Spleen (tissue), 11 donors: ENCODE data around the gene BORA. TPM values are rescaled to one million over a fixed set of nuclear protein-coding genes. Genes with fewer than 3 reads are reported as not detected.

Source experiments
- DNase-seq: peaks from one replicate; pipeline ENCODE4 v3.0.0-alpha.2; 2020
- H3K27ac ChIP-seq, 8 donors: fragments of 200-600 bp; sonication (generic) in 7 of 8; 1 replicate in 4 of 8; 2 replicates in 4 of 8; pipeline versions ENCODE4 v1.5.0 to v1.8.0; 2016 to 2021; ENCODE audit warnings: inconsistent platforms in 4 of 8, mild to moderate bottlenecking in 4 of 8, moderate library complexity in 1 of 8
- H3K27me3 ChIP-seq, 7 donors: fragments of 200-600 bp; sonication (generic) in 6 of 7; replicated peaks in 1 of 7; 1 replicate in 4 of 7; 2 replicates in 3 of 7; pipeline versions ENCODE4 v1.5.0 to v1.8.0; 2016 to 2021; ENCODE audit warnings: inconsistent platforms in 3 of 7, mild to moderate bottlenecking in 1 of 7
- H3K36me3 ChIP-seq, 6 donors: fragments of 200-600 bp; sonication (generic) in 5 of 6; 1 replicate in 4 of 6; 2 replicates in 2 of 6; pipeline versions ENCODE4 v1.5.0 to v1.8.0; 2016 to 2021; ENCODE audit warnings: inconsistent platforms in 2 of 6
- H3K4me1 ChIP-seq, 6 donors: fragments of 200-600 bp; sonication (generic) in 5 of 6; 1 replicate in 3 of 6; 2 replicates in 3 of 6; pipeline versions ENCODE4 v1.5.0 to v1.8.0; 2016 to 2021; ENCODE audit warnings: inconsistent platforms in 3 of 6
- H3K4me3 ChIP-seq, 8 donors: fragments of 200-600 bp; sonication (generic) in 7 of 8; 1 replicate in 4 of 8; 2 replicates in 4 of 8; pipeline versions ENCODE4 v1.5.0 to v1.8.0; 2016 to 2021; ENCODE audit warnings: inconsistent platforms in 4 of 8, mild to moderate bottlenecking in 4 of 8, moderate library complexity in 2 of 8
- H3K9me3 ChIP-seq, 8 donors: fragments of 200-600 bp; sonication (generic) in 7 of 8; 1 replicate in 4 of 8; 2 replicates in 4 of 8; pipeline versions ENCODE4 v1.5.0 to v1.8.0; 2016 to 2021; ENCODE audit warnings: inconsistent platforms in 4 of 8
- CTCF ChIP-seq, 11 experiments: fragments of 200-600 bp in 7 of 11; fragments of 450-650 bp in 4 of 11; sonication (generic) in 4 of 11; IDR thresholded peaks in 8 of 11; conservative IDR thresholded peaks in 3 of 11; 1 replicate in 7 of 11; 2 replicates in 4 of 11; pipeline versions ENCODE4 v1.4.0 to v1.8.0; 2016 to 2021; ENCODE audit warnings: antibody characterized with exemption in 11 of 11, inconsistent platforms in 4 of 11, mild to moderate bottlenecking in 1 of 11
- POLR2A ChIP-seq, 3 donors: fragments of 450-650 bp; IDR thresholded peaks; one replicate each; pipeline ENCODE4 v1.5.1; 2017; ENCODE audit warnings: antibody characterized with exemption in 3 of 3, mild to moderate bottlenecking in 1 of 3
- POLR2AphosphoS5 ChIP-seq, 3 donors: sonication (generic); formaldehyde crosslinking; IDR thresholded peaks; one replicate each; pipeline ENCODE4 v1.5.1; 2017; ENCODE audit warnings: antibody characterized with exemption in 3 of 3
- WGBS, 5 donors: extraction: QIAGEN DNeasy Blood & Tissue Kit in 3 of 5; methylation state at CpG; one replicate each; pipeline versions ENCODE4 v1.1.5 to v1.1.7; 2013 to 2018; 5-methylcytosine and 5-hydroxymethylcytosine counted together
- intact Hi-C: fragments of 100-400 bp; cut with DNase I; formaldehyde crosslinking; loops from one replicate; pipeline ENCODE4 v1.15.0; 2023; ENCODE audit warnings: low total_unique reads
- polyA plus RNA-seq, 3 donors: library from polyadenylated mRNA; stranded (reverse); fragments of 200-250 nt; gene quantifications; one replicate each; pipeline ENCODE4 v1.2.1, GENCODE V29; 2013
- total RNA-seq, 7 donors: library from RNA; depleted of rRNA in 3 of 7; stranded (reverse); fragments of >200 nt in 3 of 7; fragmentation: NEBNext Ultra II Directional in 4 of 7; extraction: Animal tissue kit (Norgen Biotek cat#: 25700) in 4 of 7; gene quantifications; one replicate each; pipeline versions ENCODE4 v1.1.0 to v1.2.1, GENCODE V29; 2016 to 2021
- donor health status: healthy with polysubstance abuse.
- donor health status: DM: no; HTN: no; CAD: no; lungs with moderate emphysema.
- donor health status: DM: no; HTN: no; CAD: no.
- donor health status: Bipolar disorder and iron deficiency.
- donor health status: healthy.
- donor health status: DM: no; HTN: no; CAD: no.
- donor health status: DM: yes; HTN: yes; CAD: no.

Gene BORA
- total and polyA plus RNA-seq, 10 donors: 4.4 to 15.1 (median 5.1) TPM

- TF ChIP-seq CTCF (IDR thresholded peaks at IDR 0.05 in 8 of 11, conservative IDR thresholded peaks at IDR 0.05 in 3 of 11): no peak
- no peak for TF ChIP-seq POLR2AphosphoS5 (IDR thresholded peaks at IDR 0.05)
- no peak for TF ChIP-seq POLR2A (IDR thresholded peaks at IDR 0.05)
- Histone ChIP-seq H3K4me3 (no peak overlapping the region), H3K36me3 (peaks cover 0 to 92% (median 32%) of the 10 kb centered on the region in 6 donors), H3K27me3 (no peaks in the 10 kb centered on the region), H3K27ac (no peak overlapping the region), H3K4me1 (no peaks in the 10 kb centered on the region), H3K9me3 (no peaks in the 10 kb centered on the region)
- intact Hi-C loops: no loop called here
- no peak for DNase-seq
- WGBS, 5 donors: 55 to 86% (median 79%) methylated on average over 1 of the region's 1 CpG
Observed at GRCh38 chr13:72745260-72745659, 17.5 kb downstream of the BORA start.

GRCh38 chr13:72751220-72751619 is 23.5 kb downstream of the BORA start:
- H3K27ac ChIP-seq: no peak overlapping the region
- no peak for DNase-seq
- H3K27me3 ChIP-seq: no peaks in the 10 kb centered on the region
- TF ChIP-seq POLR2AphosphoS5 (IDR thresholded peaks at IDR 0.05) (no peak), CTCF (IDR thresholded peaks at IDR 0.05 in 8 of 11, conservative IDR thresholded peaks at IDR 0.05 in 3 of 11) (no peak), POLR2A (IDR thresholded peaks at IDR 0.05) (no peak)
- peaks cover 0 to 4% (median 0%) of the 10 kb centered on the region in 8 donors for H3K9me3 ChIP-seq
- intact Hi-C loops: no loop called here
- H3K4me3 ChIP-seq: no peak overlapping the region
- H3K36me3 ChIP-seq: peaks cover 0 to 100% (median 64%) of the 10 kb centered on the region in 6 donors
- no peaks in the 10 kb centered on the region for H3K4me1 ChIP-seq

- no peak for TF ChIP-seq POLR2AphosphoS5 (IDR thresholded peaks at IDR 0.05)
- TF ChIP-seq POLR2A (IDR thresholded peaks at IDR 0.05): no peak
- TF ChIP-seq CTCF (IDR thresholded peaks at IDR 0.05 in 8 of 11, conservative IDR thresholded peaks at IDR 0.05 in 3 of 11): no peak
- no peaks in the 10 kb centered on the region for H3K4me1 ChIP-seq
- H3K27me3 ChIP-seq: no peaks in the 10 kb centered on the region
- no peak overlapping the region for H3K27ac ChIP-seq
- peaks cover 0 to 100% (median 71%) of the 10 kb centered on the region in 6 donors for H3K36me3 ChIP-seq
- WGBS, 5 donors: 87 to 96% (median 94%) methylated on average over 6 of the region's 6 CpGs
- DNase-seq: no peak
- peaks cover 0 to 4% (median 0%) of the 10 kb centered on the region in 8 donors for H3K9me3 ChIP-seq
- intact Hi-C loops: no loop called here
- H3K4me3 ChIP-seq: no peak overlapping the region
Observed at GRCh38 chr13:72754111-72754510, 26.4 kb downstream of the BORA start.

GRCh38 chr13:72757792-72758535 is 30.2 kb downstream of the BORA start:
- no peak overlapping the region for H3K4me3 ChIP-seq
- intact Hi-C loops: no loop called here

More at GRCh38 chr13:72757792-72758535, 30.2 kb downstream of the BORA start:
- Histone ChIP-seq H3K9me3 (no peaks in the 10 kb centered on the region), H3K27ac (no peak overlapping the region), H3K4me1 (no peaks in the 10 kb centered on the region), H3K27me3 (no peaks in the 10 kb centered on the region), H3K36me3 (peaks cover 0 to 100% (median 90%) of the 10 kb centered on the region in 6 donors)
- no peak for DNase-seq
- TF ChIP-seq CTCF (IDR thresholded peaks at IDR 0.05 in 8 of 11, conservative IDR thresholded peaks at IDR 0.05 in 3 of 11): no peak
- TF ChIP-seq POLR2A (IDR thresholded peaks at IDR 0.05): no peak
- TF ChIP-seq POLR2AphosphoS5 (IDR thresholded peaks at IDR 0.05): no peak
- WGBS, 5 donors: 69 to 74% (median 70%) methylated on average over 4 of the region's 4 CpGs
